Stimulated activated CD8-positive, alpha-beta memory T cell treated with anti-CD3 and anti-CD28 coated beads, Interleukin-7, amount 100 ng/mL, for 24 hours (primary cell): Measurements from ENCODE around the gene CFAP61.

ENCODE experiments used
- DNase-seq: peaks from one replicate; pipeline ENCODE4 v3.0.0-alpha.2; 2020; ENCODE audit warnings: low read depth

Gene CFAP61

GRCh38 chr20:20031790-20032189 lies 20.5 kb upstream of the CFAP61 start:
- DNase-seq, result no peak

- no peak for DNase-seq
Observed at GRCh38 chr20:20034486-20034885, 17.8 kb upstream of the CFAP61 start.

GRCh38 chr20:20036756-20037155 lies 15.6 kb upstream of the CFAP61 start:
- no peak for DNase-seq

- no peak for DNase-seq
Observed at GRCh38 chr20:20037960-20038359, 14.4 kb upstream of the CFAP61 start.

GRCh38 chr20:20038586-20038985 lies 13.7 kb upstream of the CFAP61 start:
- no peak for DNase-seq

GRCh38 chr20:20039752-20040387 lies 12.5 kb upstream of the CFAP61 start:
- DNase-seq, result no peak

GRCh38 chr20:20051767-20052073 lies 612 bp upstream of the CFAP61 start:
- DNase-seq, result no peak

GRCh38 chr20:20060234-20060998 lies 8.1 kb downstream of the CFAP61 start:
- DNase-seq, result no peak

- DNase-seq, result no peak
Observed at GRCh38 chr20:20063941-20064702, 11.8 kb downstream of the CFAP61 start.

- no peak for DNase-seq
Observed at GRCh38 chr20:20065361-20065760, 13.0 kb downstream of the CFAP61 start.

GRCh38 chr20:20070871-20071726 lies 18.8 kb downstream of the CFAP61 start:
- DNase-seq, result no peak

- no peak for DNase-seq
Observed at GRCh38 chr20:20073801-20074371, 21.6 kb downstream of the CFAP61 start.

GRCh38 chr20:20075032-20075431 lies 22.7 kb downstream of the CFAP61 start:
- no peak for DNase-seq

GRCh38 chr20:20076297-20077065 lies 24.1 kb downstream of the CFAP61 start:
- DNase-seq, result no peak

- no peak for DNase-seq
Observed at GRCh38 chr20:20078041-20078440, 25.7 kb downstream of the CFAP61 start.

GRCh38 chr20:20079102-20079784 lies 26.9 kb downstream of the CFAP61 start:
- DNase-seq, result no peak

GRCh38 chr20:20083807-20084206 lies 31.5 kb downstream of the CFAP61 start:
- DNase-seq, result no peak

- no peak for DNase-seq
Observed at GRCh38 chr20:20084296-20084752, 32.0 kb downstream of the CFAP61 start.

- DNase-seq, result no peak
Observed at GRCh38 chr20:20085071-20085470, 32.7 kb downstream of the CFAP61 start.

- no peak for DNase-seq
Observed at GRCh38 chr20:20085812-20086211, 33.5 kb downstream of the CFAP61 start.
